Fibroblast of lung (primary cell): Measurements from ENCODE around the gene TLN1. TPM values are rescaled to one million over a fixed set of nuclear protein-coding genes. Genes with fewer than 3 reads are reported as not detected.

Experiments used
- DNase-seq, 2 donors: peaks; one replicate each; pipeline versions ENCODE4 v3.0.0 to v3.0.0-alpha.2; 2010; ENCODE audit warnings: low read depth in 2 of 2
- H2AFZ ChIP-seq: 2 replicates; pipeline ENCODE4 v1.5.1; 2012; ENCODE audit warnings: low read length, control low read depth, inconsistent platforms
- H3K27ac ChIP-seq: 2 replicates; pipeline ENCODE4 v1.5.1; 2011; ENCODE audit warnings: low read length, control low read depth; ENCODE audit not compliant: insufficient read depth
- H3K27me3 ChIP-seq: 2 replicates; pipeline ENCODE4 v1.5.1; 2011; ENCODE audit warnings: mild to moderate bottlenecking, low read length; ENCODE audit not compliant: control insufficient read depth, insufficient read depth
- H3K36me3 ChIP-seq: 2 replicates; pipeline ENCODE4 v1.5.1; 2011; ENCODE audit warnings: low read length; ENCODE audit not compliant: control insufficient read depth, insufficient read depth
- H3K4me1 ChIP-seq: 2 replicates; pipeline ENCODE4 v1.5.1; 2011; ENCODE audit warnings: low read length; ENCODE audit not compliant: control insufficient read depth, insufficient read depth; ENCODE audit errors: extremely low read depth
- H3K4me2 ChIP-seq: 2 replicates; pipeline ENCODE4 v1.5.1; 2011; ENCODE audit warnings: low read length, control low read depth; ENCODE audit not compliant: insufficient read depth; ENCODE audit errors: extremely low read depth
- H3K4me3 ChIP-seq, 4 experiments: fragments of 200-600 bp in 1 of 4; sonication (generic) in 1 of 4; replicated peaks in 1 of 4; 2 replicates each; pipeline ENCODE4 v1.5.1; 2011 to 2016; ENCODE audit warnings: low read length in 4 of 4, low read depth in 3 of 4, mild to moderate bottlenecking in 3 of 4, control low read depth in 2 of 4, inconsistent platforms in 1 of 4, mixed read lengths in 1 of 4; ENCODE audit not compliant: insufficient read depth in 1 of 4; ENCODE audit errors: control extremely low read depth in 1 of 4
- H3K79me2 ChIP-seq: 2 replicates; pipeline ENCODE4 v1.5.1; 2012; ENCODE audit warnings: mild to moderate bottlenecking, low read length, inconsistent platforms; ENCODE audit not compliant: control insufficient read depth, insufficient read depth
- H3K9ac ChIP-seq: 2 replicates; pipeline ENCODE4 v1.5.1; 2011; ENCODE audit warnings: mild to moderate bottlenecking, low read length, control low read depth; ENCODE audit not compliant: insufficient read depth
- H3K9me3 ChIP-seq: 2 replicates; pipeline ENCODE4 v1.5.1; 2012; ENCODE audit warnings: low read depth, low read length; ENCODE audit not compliant: control insufficient read depth, insufficient read depth
- H4K20me1 ChIP-seq: 2 replicates; pipeline ENCODE4 v1.5.1; 2011; ENCODE audit warnings: low read length; ENCODE audit not compliant: control insufficient read depth, insufficient read depth; ENCODE audit errors: extremely low read depth
- EZH2 ChIP-seq: IDR thresholded peaks from 2 replicates; pipeline ENCODE4 v1.5.1; 2012; ENCODE audit warnings: low read length, control low read depth, mild to moderate bottlenecking; ENCODE audit errors: missing control alignments
- polyA plus RNA-seq, 2 donors: library from polyadenylated mRNA; depleted of rRNA in 1 of 2; stranded (reverse) in 1 of 2; unstranded in 1 of 2; fragments of >200 nt; gene quantifications; 2 replicates each; pipeline ENCODE4 v1.2.1, GENCODE V29; 2011 to 2012; ENCODE audit warnings: missing spikeins in 1 of 2
- total RNA-seq: library from RNA; depleted of rRNA; stranded (reverse); fragments of >200 nt; gene quantifications from 2 replicates; pipeline ENCODE4 v1.2.1, GENCODE V29; 2014
- TF ChIP-seq, protein P1 (sequence below), 2 donors: IDR thresholded peaks in 1 of 2; conservative IDR thresholded peaks in 1 of 2; 1 replicate in 1 of 2; 2 replicates in 1 of 2; pipeline ENCODE4 v1.5.1; 2011 to 2012; ENCODE audit warnings: low read length in 2 of 2, control low read depth in 1 of 2, inconsistent platforms in 1 of 2, low read depth in 1 of 2, mild to moderate bottlenecking in 1 of 2

Gene TLN1
- total and polyA plus RNA-seq, 2 donors (not counting 1 experiment from before 2014, with no cell fraction given) = 214 to 405 TPM

DNA sequence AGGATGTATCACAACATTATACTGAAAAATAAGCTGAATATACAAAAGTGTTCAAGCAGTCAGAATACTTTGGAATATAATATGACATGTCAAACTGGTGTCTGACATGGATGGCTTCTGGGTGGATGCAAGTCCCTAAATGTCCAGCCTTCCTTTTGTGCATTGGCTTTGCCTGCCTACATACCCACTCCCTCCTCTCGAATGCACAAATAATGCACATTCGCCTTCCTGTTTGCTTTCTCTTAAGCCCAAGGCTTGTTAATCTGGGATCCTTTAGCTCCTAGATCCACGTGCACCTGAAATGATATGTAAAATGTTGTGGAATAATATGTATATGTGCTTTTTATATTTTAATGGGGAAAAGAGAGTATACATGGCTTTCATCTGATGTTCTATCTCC is 46.5 kb upstream of the TLN1 start:
- no peak for DNase-seq
- Histone ChIP-seq H3K36me3 (no peaks in the 10 kb centered on the region), H3K4me3 (no peak overlapping the region), H3K27ac (no peak overlapping the region), H4K20me1 (no peaks in the 10 kb centered on the region), H2AFZ (no peak overlapping the region), H3K27me3 (peaks cover 17% of the 10 kb centered on the region), H3K9ac (no peak overlapping the region), H3K9me3 (no peaks in the 10 kb centered on the region), H3K4me2 (no peak overlapping the region), H3K79me2 (no peaks in the 10 kb centered on the region), H3K4me1 (no peaks in the 10 kb centered on the region)
- TF ChIP-seq, protein P1, sequence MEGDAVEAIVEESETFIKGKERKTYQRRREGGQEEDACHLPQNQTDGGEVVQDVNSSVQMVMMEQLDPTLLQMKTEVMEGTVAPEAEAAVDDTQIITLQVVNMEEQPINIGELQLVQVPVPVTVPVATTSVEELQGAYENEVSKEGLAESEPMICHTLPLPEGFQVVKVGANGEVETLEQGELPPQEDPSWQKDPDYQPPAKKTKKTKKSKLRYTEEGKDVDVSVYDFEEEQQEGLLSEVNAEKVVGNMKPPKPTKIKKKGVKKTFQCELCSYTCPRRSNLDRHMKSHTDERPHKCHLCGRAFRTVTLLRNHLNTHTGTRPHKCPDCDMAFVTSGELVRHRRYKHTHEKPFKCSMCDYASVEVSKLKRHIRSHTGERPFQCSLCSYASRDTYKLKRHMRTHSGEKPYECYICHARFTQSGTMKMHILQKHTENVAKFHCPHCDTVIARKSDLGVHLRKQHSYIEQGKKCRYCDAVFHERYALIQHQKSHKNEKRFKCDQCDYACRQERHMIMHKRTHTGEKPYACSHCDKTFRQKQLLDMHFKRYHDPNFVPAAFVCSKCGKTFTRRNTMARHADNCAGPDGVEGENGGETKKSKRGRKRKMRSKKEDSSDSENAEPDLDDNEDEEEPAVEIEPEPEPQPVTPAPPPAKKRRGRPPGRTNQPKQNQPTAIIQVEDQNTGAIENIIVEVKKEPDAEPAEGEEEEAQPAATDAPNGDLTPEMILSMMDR (conservative IDR thresholded peaks at IDR 0.05 in 1 of 2, IDR thresholded peaks at IDR 0.05 in 1 of 2; ENCODE audit: low read depth in 1 of 2, low read length in 2 of 2) = no peak
- TF ChIP-seq EZH2 = no peak

DNA sequence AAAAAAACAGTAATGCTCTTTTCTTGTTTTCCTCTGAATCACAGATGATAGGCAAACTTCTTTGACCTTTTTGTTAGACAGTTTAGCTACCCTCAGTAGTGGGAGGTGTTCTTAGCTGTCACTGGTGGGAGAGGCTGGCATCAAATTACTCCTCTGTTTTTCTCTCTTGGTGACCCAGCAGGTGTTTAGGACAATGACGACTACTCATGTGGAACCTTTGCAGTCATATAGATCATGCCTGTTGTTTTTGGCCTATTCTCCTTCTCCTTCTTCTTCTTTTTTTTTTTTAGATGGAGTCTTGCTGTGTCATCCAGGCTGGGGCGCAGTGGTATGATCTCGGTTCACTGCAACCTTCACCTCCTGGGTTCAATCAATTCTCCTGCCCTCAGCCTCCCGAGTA is 44.0 kb upstream of the TLN1 start:
- TF ChIP-seq, protein P1 (conservative IDR thresholded peaks at IDR 0.05 in 1 of 2, IDR thresholded peaks at IDR 0.05 in 1 of 2; ENCODE audit: low read depth in 1 of 2, low read length in 2 of 2) = no peak
- TF ChIP-seq EZH2 = no peak
- Histone ChIP-seq H3K27me3 (peaks cover 17% of the 10 kb centered on the region), H3K4me1 (no peaks in the 10 kb centered on the region), H3K9ac (no peak overlapping the region), H3K4me3 (no peak overlapping the region), H3K79me2 (no peaks in the 10 kb centered on the region), H3K36me3 (no peaks in the 10 kb centered on the region), H3K4me2 (no peak overlapping the region), H3K9me3 (no peaks in the 10 kb centered on the region), H2AFZ (no peak overlapping the region), H3K27ac (no peak overlapping the region), H4K20me1 (no peaks in the 10 kb centered on the region)
- no peak for DNase-seq

DNA sequence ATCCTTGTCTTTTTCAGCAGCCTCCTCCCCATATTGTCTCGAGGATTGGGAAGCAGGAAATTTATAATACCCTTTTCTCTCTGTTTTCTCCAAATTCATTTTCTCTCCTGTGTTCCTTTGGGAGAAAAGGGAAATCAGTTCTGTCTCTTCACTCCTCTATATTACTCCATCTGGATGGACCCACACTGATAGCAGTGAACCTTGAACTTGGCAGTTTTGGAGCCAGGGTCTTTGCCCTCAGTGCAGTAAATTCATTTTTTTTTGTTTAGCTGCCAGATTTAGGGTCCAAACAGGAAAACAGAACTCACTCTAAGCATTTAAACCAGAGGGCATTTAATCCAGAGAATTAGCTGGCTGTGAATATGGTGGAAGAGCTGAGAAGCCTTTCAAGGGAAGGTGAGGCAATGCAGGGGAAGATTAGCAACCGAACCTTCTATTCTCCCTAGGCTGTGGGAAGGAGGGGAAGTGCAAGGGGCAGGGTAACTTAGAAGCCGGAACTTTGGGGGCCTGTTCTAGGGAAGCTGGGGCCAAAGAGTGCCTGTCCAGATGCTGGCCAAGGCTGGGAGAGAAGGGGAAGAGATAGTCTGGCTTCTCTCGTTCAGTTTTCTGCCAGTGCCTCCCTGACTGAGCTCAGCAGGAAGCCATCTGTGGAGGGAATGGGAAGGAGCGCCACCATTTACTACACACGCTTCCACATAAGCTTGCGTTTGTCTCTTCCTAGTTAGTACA is 43.1 kb upstream of the TLN1 start:
- no peak for DNase-seq
- Histone ChIP-seq H3K4me2 (no peak overlapping the region), H3K27me3 (peaks cover 21% of the 10 kb centered on the region), H3K4me1 (no peaks in the 10 kb centered on the region), H3K79me2 (no peaks in the 10 kb centered on the region), H3K27ac (no peak overlapping the region), H4K20me1 (no peaks in the 10 kb centered on the region), H2AFZ (no peak overlapping the region), H3K4me3 (no peak overlapping the region), H3K9ac (no peak overlapping the region), H3K36me3 (no peaks in the 10 kb centered on the region), H3K9me3 (no peaks in the 10 kb centered on the region)
- no peak for TF ChIP-seq EZH2
- TF ChIP-seq, protein P1 (conservative IDR thresholded peaks at IDR 0.05 in 1 of 2, IDR thresholded peaks at IDR 0.05 in 1 of 2; ENCODE audit: low read depth in 1 of 2, low read length in 2 of 2) = no peak
